GM21825 (cell line): Measurements from ENCODE around the gene AIF1L.
"Not testable (repeated sequence)": the region's sequence is repeated elsewhere in the genome, so short reads cannot be mapped to it uniquely, and the experiment has no call there.

Experiments used
- ATAC-seq: cut with Tn5 transposase; IDR thresholded peaks from one replicate; pipeline ENCODE4 v1.9.1; 2021; ENCODE audit warnings: mild to moderate bottlenecking, moderate library complexity; ENCODE audit not compliant: unreplicated experiment

AIF1L gene

GRCh38 chr9:131117762-131118145, 21.4 kb downstream of the AIF1L start:
- ATAC-seq, result no peak

GRCh38 chr9:131119600-131119999, 23.3 kb downstream of the AIF1L start:
- ATAC-seq, result no peak

DNA sequence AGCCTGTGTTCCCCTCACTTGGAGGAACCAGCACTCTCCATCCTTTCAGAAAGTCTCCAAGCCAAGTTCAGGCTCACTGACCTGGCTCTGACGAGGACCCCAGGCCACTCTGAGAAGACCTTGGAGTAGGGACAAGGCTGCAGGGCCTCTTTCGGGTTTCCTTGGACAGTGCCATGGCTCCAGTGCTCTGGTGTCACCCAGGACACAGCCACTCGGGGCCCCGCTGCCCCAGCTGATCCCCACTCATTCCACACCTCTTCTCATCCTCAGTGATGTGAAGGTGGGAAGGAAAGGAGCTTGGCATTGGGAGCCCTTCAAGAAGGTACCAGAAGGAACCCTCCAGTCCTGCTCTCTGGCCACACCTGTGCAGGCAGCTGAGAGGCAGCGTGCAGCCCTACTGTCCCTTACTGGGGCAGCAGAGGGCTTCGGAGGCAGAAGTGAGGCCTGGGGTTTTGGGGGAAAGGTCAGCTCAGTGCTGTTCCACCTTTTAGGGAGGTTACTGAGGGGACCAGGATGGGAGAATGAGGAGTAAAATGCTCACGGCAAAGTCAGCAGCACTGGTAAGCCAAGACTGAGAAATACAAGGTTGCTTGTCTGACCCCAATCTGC, 24.4 kb downstream of the AIF1L start:
- no peak for ATAC-seq

DNA sequence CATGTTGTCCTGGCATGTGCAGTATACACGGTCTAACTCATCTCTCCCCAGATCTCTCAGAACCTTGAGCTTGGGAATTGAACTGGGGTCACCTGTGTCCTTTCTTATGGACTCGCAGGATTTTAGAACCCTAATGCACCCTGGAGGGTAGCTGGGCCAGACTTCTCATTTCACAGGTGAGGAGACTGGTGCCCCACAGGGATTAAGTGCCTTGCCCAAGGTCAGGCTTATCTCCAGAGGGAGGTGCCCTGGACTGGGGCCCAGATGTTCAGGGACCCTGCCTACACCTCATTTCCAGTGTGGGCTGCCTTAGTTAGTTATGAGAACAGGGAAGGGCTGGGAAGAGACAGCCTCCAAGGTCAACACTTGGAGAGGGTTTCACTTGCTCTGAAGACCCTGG, 25.0 kb downstream of the AIF1L start:
- no peak for ATAC-seq

DNA sequence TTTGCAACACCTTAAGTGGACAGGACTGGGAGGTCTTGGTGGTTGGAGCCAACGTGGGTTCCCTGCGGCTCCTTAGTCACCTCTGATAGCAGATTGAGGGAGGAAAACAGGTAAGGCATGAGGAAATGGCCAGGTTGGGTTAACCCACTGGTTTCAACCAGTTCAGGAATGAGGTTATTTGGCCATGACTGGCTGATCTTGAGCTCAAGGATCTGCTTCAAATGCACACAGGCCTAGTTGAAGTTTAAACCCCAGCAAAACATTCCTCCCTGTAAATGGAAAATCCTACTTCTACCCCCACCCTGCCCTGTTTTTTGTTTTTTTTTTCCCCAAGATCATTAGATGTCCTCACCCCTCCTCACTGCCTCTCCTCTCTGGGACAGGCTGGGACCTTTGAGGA, 25.8 kb downstream of the AIF1L start:
- ATAC-seq, result no peak

- ATAC-seq, result no peak
Measured at GRCh38 chr9:131125038-131125287, 28.6 kb downstream of the AIF1L start.

- ATAC-seq, result peak; percentile 96
Measured at GRCh38 chr9:131125288-131126058, 29.1 kb downstream of the AIF1L start, which contains the start of gene NUP214. NUP214 (plus strand) TSS chr9:131125586; CDS start chr9:131125705, 119 bp downstream.

DNA sequence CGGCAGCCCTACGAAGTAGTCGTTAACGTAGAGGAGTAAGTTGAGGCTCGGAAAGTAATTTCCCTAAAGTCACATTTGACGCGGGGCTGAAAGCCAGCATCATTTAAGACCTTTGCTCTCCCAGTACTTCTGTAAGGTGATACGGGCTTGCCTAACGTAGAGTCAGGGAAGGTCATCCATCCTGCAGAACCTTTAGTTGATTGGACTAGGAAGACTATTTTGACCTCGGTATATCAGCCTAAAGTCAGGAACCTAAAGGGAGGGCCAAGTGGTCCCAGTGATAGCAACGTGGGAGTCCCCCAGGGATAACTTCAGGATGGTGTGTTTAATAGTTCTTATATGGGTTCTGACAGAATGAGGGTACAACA, 29.7 kb downstream of the AIF1L start:
- no peak for ATAC-seq

DNA sequence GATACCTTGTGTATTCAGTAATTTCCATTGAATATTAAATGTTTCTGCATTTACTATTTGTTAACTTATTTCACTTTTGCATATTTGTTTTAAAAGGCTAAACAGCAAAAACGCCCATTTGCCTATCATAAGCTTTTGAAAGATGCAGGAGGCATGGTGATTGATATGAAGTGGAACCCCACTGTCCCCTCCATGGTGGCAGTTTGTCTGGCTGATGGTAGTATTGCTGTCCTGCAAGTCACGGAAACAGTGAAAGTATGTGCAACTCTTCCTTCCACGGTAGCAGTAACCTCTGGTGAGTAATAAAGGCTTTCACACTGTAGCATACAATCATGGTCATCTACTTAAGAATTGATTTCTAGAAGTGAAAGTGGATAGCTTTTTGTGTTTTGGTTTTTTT, 32.9 kb downstream of the AIF1L start:
- no peak for ATAC-seq

- ATAC-seq, result no peak
Measured at GRCh38 chr9:131138676-131139075, 42.3 kb downstream of the AIF1L start.

DNA sequence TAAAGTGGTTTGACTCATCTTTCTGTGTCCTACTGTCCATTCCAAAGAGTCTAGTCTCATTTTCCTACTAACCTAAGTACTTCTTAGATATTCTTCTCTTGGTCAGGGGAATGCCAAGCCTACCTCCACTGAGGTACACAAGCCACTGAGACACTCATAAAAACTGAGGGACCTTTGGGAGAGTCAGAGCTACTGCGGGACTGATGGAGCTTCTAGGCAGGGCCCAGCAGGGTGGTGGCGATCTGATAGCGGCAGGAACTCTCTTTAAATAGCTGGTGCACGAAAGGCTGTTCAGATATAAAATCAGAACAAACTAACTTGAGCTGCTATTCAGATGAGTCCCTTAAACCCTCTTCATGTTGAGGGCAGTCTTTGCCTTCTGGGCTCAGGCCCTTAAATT, 43.8 kb downstream of the AIF1L start:
- no peak for ATAC-seq

- ATAC-seq, result no peak
Measured at GRCh38 chr9:131140550-131140949, 44.2 kb downstream of the AIF1L start.

DNA sequence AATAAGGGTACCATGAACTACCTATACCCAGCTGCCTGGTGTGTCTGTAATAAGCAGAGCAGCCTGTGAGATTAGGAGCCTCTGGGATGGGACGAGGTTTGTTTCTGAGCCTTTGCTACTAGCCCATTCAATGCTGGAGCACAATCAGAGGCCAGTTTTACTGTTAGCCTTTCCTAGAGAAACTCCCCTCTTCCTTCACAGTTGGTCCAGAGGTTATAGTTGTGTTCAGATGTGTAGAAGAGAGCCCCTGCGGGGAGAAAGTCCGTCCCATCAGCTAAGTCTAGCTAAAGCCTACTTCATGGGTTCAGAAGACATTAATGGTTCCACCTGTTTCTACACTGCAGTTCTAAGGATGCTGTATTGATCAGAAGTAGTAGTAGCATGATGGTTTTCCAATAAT, 45.8 kb downstream of the AIF1L start:
- ATAC-seq, result no peak

DNA sequence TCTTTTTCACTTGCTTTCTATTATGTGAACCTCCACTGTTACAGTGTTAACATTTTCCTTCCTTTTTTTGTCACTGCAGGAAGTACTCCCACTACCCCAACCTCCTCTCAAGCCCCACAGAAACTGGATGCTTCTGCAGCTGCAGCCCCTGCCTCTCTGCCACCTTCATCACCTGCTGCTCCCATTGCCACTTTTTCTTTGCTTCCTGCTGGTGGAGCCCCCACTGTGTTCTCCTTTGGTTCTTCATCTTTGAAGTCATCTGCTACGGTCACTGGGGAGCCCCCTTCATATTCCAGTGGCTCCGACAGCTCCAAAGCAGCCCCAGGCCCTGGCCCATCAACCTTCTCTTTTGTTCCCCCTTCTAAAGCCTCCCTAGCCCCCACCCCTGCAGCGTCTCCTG, 47.9 kb downstream of the AIF1L start:
- ATAC-seq, result no peak

DNA sequence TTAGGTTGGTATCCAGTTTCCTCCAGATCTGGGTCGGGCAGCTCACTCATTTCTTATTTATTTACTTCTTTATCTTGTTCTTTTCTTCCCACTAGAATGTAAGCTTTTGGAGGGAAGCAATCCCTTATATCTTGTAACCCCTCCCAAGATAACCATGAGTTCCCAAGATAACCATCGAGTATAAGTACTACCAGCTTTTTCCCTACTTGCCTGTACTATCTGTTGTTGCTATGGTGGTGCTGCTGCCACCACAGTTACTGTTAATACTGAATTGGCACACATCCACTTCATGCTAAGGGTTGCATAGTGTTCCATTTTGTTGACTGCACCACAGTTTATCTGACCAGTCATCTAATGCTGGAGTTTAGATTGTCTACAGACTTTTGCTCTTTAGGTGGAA, 48.9 kb downstream of the AIF1L start:
- ATAC-seq, result no peak

DNA sequence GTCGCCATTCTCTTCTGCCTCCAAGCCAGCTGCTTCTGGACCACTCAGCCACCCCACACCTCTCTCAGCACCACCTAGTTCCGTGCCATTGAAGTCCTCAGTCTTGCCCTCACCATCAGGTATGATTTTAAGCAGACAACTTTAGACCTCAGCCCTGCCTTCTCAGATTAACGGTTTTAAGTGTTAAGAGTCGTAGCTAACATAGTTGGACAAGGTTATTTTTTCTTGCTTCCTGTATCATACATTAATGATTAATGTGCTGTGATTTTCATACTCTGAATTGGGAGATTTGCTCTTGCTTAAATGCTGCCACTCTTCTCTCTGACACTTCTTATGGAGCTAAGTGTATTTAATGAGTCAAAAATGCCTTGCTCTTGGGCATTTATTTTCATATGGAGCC, 49.9 kb downstream of the AIF1L start:
- no peak for ATAC-seq

DNA sequence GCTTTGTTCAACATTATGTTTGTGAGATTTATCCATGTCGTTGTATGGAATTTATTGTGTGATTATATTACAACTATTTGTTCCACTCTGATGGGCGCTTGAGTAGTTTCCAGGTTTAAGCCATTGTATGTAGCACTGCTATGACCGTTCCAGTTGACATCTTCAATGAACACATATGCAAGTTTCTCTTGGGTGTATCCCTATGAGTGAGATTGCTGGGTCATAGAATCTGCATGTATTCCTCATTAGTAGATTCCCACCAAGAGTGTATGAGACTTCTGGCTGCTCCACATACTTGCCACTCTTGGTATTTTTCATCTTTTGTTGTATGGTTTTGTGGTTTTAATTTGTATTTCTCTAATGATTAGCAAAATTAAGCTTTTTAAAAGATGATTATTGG, 51.9 kb downstream of the AIF1L start:
- ATAC-seq, result no peak

DNA sequence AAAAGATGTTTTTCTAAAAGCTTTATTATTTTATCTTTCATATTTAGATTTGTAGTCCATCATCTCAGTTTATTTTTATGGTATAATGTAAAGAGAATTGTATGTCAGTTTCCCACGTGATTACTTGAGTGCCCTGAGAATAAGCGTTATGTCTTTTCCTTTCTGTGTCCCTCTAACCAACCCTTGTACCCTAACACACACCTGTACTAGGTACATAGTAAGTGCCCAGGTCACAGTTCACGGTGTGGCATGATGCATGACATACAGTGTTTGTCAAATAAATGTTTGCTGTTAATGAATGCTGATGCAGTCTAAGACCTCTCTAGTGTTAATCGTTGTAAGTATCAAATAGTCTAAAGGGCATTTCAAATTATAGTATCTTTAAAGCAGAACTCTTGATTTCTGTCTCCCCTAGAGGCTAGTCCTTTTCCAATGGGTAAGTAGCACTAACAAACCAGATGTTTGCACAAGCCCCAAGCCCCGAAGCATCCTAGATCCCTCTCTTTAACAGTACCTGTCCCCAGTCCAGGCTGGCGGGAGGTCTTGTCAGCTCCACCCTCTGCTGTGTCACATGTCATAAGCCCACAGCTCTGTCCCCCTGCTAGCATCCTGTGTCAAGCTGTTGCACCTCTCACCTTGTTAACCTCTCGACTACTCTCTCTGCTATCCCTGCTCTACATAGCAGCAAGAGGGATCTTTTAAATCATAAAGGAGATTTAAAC, 52.8 kb downstream of the AIF1L start:
- ATAC-seq, result no peak

GRCh38 chr9:131149688-131150053, 53.3 kb downstream of the AIF1L start:
- ATAC-seq, result no peak

- no peak for ATAC-seq
Measured at GRCh38 chr9:131153595-131153994, 57.3 kb downstream of the AIF1L start.

DNA sequence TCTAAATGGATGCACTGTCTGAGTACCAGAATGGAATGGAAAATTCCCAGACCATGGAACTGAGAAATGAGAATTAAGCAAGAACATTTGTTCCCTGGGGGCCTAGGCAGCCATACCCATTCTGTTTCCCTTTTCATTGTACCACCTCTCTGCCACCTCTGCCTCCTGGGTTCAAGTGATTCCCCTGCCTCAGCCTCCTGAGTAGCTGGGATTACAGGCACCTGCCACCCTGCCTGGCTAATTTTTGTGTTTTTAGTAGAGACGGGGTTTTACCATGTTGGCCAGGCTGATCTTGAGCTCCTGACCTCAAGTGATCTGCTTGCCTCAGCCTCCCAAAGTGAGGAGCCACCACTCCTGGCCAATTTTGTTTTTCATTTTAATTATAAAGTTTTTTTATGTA, 62.3 kb downstream of the AIF1L start:
- not testable (repeated sequence) for ATAC-seq

DNA sequence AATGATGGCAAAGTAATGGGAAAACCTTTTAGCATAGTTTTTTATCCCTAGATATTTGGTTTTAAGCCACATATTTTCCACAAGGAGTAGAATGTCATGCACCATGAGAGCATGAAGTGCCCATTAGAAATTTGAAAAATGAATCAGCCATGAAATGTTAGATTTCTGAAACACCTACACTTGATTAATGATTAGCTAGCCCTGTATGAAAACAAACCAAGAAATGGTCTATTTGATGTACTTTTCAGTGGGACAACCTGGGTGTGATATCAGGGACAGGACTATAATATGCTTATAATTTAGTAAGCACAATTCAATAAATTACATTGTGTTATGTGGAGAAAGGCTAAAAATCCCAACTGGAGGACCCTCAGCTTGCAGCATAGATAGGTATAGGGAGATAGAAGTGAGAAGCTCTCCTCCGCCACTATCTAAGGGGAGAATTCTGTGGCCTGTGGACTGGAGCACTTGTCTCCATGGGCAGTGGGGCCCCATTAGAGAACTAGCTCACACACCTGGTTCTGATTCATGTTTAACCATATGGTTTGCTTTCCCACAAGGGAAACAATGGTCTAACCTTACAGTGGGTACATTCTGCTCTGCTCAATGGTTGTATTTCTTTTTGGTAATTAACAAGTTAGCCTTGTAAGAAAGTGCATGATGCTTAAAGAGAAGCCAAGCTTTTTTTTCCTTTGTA, 64.2 kb downstream of the AIF1L start:
- no peak for ATAC-seq
